ENCODE measurements around the gene COMMD9. TPM values are rescaled to one million over a fixed set of nuclear protein-coding genes. Genes with fewer than 3 reads are reported as not detected.

COMMD9 gene
- total RNA-seq, 1 experiment from 2014 or later = 70.8 TPM

- no peak overlapping the region for H3K4me2 ChIP-seq (ENCODE audit: low read length)
- DNase-seq = peak; percentile 74
- no peaks in the 10 kb centered on the region for H3F3A ChIP-seq (ENCODE audit: low read length, unreplicated experiment)
- no peak overlapping the region for H2AFZ ChIP-seq (ENCODE audit: low read length)
- POLR2A ChIA-PET (ENCODE audit: unreplicated experiment) = interaction anchor here (0.6 kb wide), 1 partner anchor 647 kb away, joined by 3 read pairs; no protein-coding TSS in a partner anchor
- BruUV-seq (replicated peaks) = no TSS peak
- no peak for TF ChIP-seq EZH2 (IDR thresholded peaks at IDR 0.05; ENCODE audit: low read length, unreplicated experiment)
- no peak for TF ChIP-seq EZH2phosphoT487 (IDR thresholded peaks at IDR 0.05; ENCODE audit: borderline replicate concordance, low read length)
- TF ChIP-seq, protein P1, sequence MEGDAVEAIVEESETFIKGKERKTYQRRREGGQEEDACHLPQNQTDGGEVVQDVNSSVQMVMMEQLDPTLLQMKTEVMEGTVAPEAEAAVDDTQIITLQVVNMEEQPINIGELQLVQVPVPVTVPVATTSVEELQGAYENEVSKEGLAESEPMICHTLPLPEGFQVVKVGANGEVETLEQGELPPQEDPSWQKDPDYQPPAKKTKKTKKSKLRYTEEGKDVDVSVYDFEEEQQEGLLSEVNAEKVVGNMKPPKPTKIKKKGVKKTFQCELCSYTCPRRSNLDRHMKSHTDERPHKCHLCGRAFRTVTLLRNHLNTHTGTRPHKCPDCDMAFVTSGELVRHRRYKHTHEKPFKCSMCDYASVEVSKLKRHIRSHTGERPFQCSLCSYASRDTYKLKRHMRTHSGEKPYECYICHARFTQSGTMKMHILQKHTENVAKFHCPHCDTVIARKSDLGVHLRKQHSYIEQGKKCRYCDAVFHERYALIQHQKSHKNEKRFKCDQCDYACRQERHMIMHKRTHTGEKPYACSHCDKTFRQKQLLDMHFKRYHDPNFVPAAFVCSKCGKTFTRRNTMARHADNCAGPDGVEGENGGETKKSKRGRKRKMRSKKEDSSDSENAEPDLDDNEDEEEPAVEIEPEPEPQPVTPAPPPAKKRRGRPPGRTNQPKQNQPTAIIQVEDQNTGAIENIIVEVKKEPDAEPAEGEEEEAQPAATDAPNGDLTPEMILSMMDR (conservative IDR thresholded peaks at IDR 0.05; ENCODE audit: low read depth, low read length) = peak; percentile 77
- no peaks in the 10 kb centered on the region for H3K9me2 ChIP-seq (replicated peaks; ENCODE audit: low read length)
- CTCF ChIA-PET = interaction anchor here (0.5 to 2.3 kb wide), 6 partner anchors 23 to 437 kb away, joined by 3 to 27 read pairs (median 3); no protein-coding TSS in a partner anchor
- no peaks in the 10 kb centered on the region for H3K9me3 ChIP-seq (ENCODE audit: low read length)
- H4K20me1 ChIP-seq (ENCODE audit: low read length) = no peaks in the 10 kb centered on the region
- peak; percentile 73 for ATAC-seq
- H3K4me1 ChIP-seq (ENCODE audit: insufficient read depth, low read length) = peaks cover 18% of the 10 kb centered on the region
- H3K27me3 ChIP-seq (ENCODE audit: low read length) = no peaks in the 10 kb centered on the region
- H3K36me3 ChIP-seq (ENCODE audit: low read depth, low read length) = no peaks in the 10 kb centered on the region
- no peak overlapping the region for H3K27ac ChIP-seq (ENCODE audit: low read length)
- H3K79me2 ChIP-seq (ENCODE audit: low read length) = no peaks in the 10 kb centered on the region
- intact Hi-C loops (cut with micrococcal nuclease) = loop anchor here (2.0 to 5.0 kb wide), 2 partner anchors 102 to 436 kb away; no protein-coding TSS in a partner anchor
- no peak overlapping the region for H3K9ac ChIP-seq (ENCODE audit: low read length)
- H3K4me3 ChIP-seq (ENCODE audit: low read length) = no peak overlapping the region
Measured at GRCh38 chr11:36258730-36259360, 30.4 kb downstream of the COMMD9 start.

- no peak overlapping the region for H2AFZ ChIP-seq (ENCODE audit: low read length)
- no peaks in the 10 kb centered on the region for H3K79me2 ChIP-seq (ENCODE audit: low read length)
- no peaks in the 10 kb centered on the region for H3K9me2 ChIP-seq (replicated peaks; ENCODE audit: low read length)
- no peak overlapping the region for H3K4me2 ChIP-seq (ENCODE audit: low read length)
- no peaks in the 10 kb centered on the region for H3K27me3 ChIP-seq (ENCODE audit: low read length)
- no peaks in the 10 kb centered on the region for H3K36me3 ChIP-seq (ENCODE audit: low read depth, low read length)
- ATAC-seq (peak; percentile 35), DNase-seq (no peak)
- TF ChIP-seq EZH2 (IDR thresholded peaks at IDR 0.05; ENCODE audit: low read length, unreplicated experiment) = no peak
- no peak for TF ChIP-seq EZH2phosphoT487 (IDR thresholded peaks at IDR 0.05; ENCODE audit: borderline replicate concordance, low read length)
- TF ChIP-seq, protein P1 (conservative IDR thresholded peaks at IDR 0.05; ENCODE audit: low read depth, low read length) = no peak
- no peak overlapping the region for H3K9ac ChIP-seq (ENCODE audit: low read length)
- H3K4me3 ChIP-seq (ENCODE audit: low read length) = no peak overlapping the region
- no peak overlapping the region for H3K27ac ChIP-seq (ENCODE audit: low read length)
- intact Hi-C loops (cut with micrococcal nuclease) = loop anchor here (5.0 kb wide), 1 partner anchor 100 kb away; no protein-coding TSS in a partner anchor
- no peaks in the 10 kb centered on the region for H3K9me3 ChIP-seq (ENCODE audit: low read length)
- H3F3A ChIP-seq (ENCODE audit: low read length, unreplicated experiment) = no peaks in the 10 kb centered on the region
- no TSS peak for BruUV-seq (replicated peaks)
- ChIA-PET CTCF (interaction anchor here (0.6 to 2.3 kb wide), 2 partner anchors 195 to 435 kb away, joined by 3 to 27 read pairs; no protein-coding TSS in a partner anchor), POLR2A (ENCODE audit: unreplicated experiment) (interaction anchor here (0.6 kb wide), 1 partner anchor 94 kb away, joined by 3 read pairs; no protein-coding TSS in a partner anchor)
- H4K20me1 ChIP-seq (ENCODE audit: low read length) = no peaks in the 10 kb centered on the region
- H3K4me1 ChIP-seq (ENCODE audit: insufficient read depth, low read length) = peaks cover 18% of the 10 kb centered on the region
Measured at GRCh38 chr11:36257351-36257750, 31.9 kb downstream of the COMMD9 start.

GRCh38 chr11:36254713-36255112 is 34.5 kb downstream of the COMMD9 start:
- POLR2A ChIA-PET (ENCODE audit: unreplicated experiment) = no interaction called here

More at GRCh38 chr11:36254713-36255112, 34.5 kb downstream of the COMMD9 start:
- TF ChIP-seq, protein P1 (conservative IDR thresholded peaks at IDR 0.05; ENCODE audit: low read depth, low read length) = no peak
- TF ChIP-seq EZH2phosphoT487 (IDR thresholded peaks at IDR 0.05; ENCODE audit: borderline replicate concordance, low read length) (no peak), EZH2 (IDR thresholded peaks at IDR 0.05; ENCODE audit: low read length, unreplicated experiment) (no peak)
- H3K36me3 ChIP-seq (ENCODE audit: low read depth, low read length) = no peaks in the 10 kb centered on the region
- no peak overlapping the region for H3K4me3 ChIP-seq (ENCODE audit: low read length)
- H3K27me3 ChIP-seq (ENCODE audit: low read length) = no peaks in the 10 kb centered on the region
- H3K9ac ChIP-seq (ENCODE audit: low read length) = no peak overlapping the region
- no peaks in the 10 kb centered on the region for H4K20me1 ChIP-seq (ENCODE audit: low read length)
- H3K9me2 ChIP-seq (replicated peaks; ENCODE audit: low read length) = no peaks in the 10 kb centered on the region
- no peak overlapping the region for H2AFZ ChIP-seq (ENCODE audit: low read length)
- ATAC-seq (peak; percentile 70), DNase-seq (peak; percentile 81)
- H3K27ac ChIP-seq (ENCODE audit: low read length) = peak overlapping the region; percentile 8
- no peaks in the 10 kb centered on the region for H3F3A ChIP-seq (ENCODE audit: low read length, unreplicated experiment)
- 0 out of 2 replicates have a peak overlapping the region, but pooled peaks have one; percentile 11 for H3K4me2 ChIP-seq (ENCODE audit: low read length)
- intact Hi-C loops (cut with micrococcal nuclease) = loop anchor here (5.0 kb wide), 1 partner anchor 97 kb away; no protein-coding TSS in a partner anchor
- peaks cover 22% of the 10 kb centered on the region for H3K4me1 ChIP-seq (ENCODE audit: insufficient read depth, low read length)
- H3K79me2 ChIP-seq (ENCODE audit: low read length) = no peaks in the 10 kb centered on the region
- H3K9me3 ChIP-seq (ENCODE audit: low read length) = no peaks in the 10 kb centered on the region
- CTCF ChIA-PET = interaction anchor here (1.8 kb wide), 1 partner anchor 99 kb away, joined by 5 read pairs; no protein-coding TSS in a partner anchor
- no TSS peak for BruUV-seq (replicated peaks)
